GM21529 (cell line): Measurements from ENCODE around the gene DRAXIN.

Source experiments
- ATAC-seq: cut with Tn5 transposase; IDR thresholded peaks from one replicate; pipeline ENCODE4 v1.9.1; 2021; ENCODE audit not compliant: unreplicated experiment

The DRAXIN gene

GRCh38 chr1:11707621-11708276, 16.2 kb downstream of the DRAXIN start:
- no peak for ATAC-seq

GRCh38 chr1:11708554-11709350, 17.2 kb downstream of the DRAXIN start:
- no peak for ATAC-seq

- no peak for ATAC-seq
These were observed 20.0 kb downstream of the DRAXIN start for GRCh38 chr1:11711490-11711889.

- ATAC-seq: no peak
These were observed 20.8 kb downstream of the DRAXIN start for GRCh38 chr1:11712285-11712684.

- ATAC-seq: no peak
These were observed 21.6 kb downstream of the DRAXIN start for GRCh38 chr1:11713095-11713494.

- ATAC-seq: no peak
These were observed 23.5 kb downstream of the DRAXIN start for GRCh38 chr1:11714831-11715575.

- peak; percentile 69 for ATAC-seq
These were observed 28.0 kb downstream of the DRAXIN start for GRCh38 chr1:11719313-11720032.

- no peak for ATAC-seq
These were observed 28.5 kb downstream of the DRAXIN start for GRCh38 chr1:11720033-11720376.

- ATAC-seq: no peak
These were observed 29.0 kb downstream of the DRAXIN start for GRCh38 chr1:11720525-11720924.

GRCh38 chr1:11721311-11721710, 29.8 kb downstream of the DRAXIN start:
- ATAC-seq: no peak

GRCh38 chr1:11722538-11722937, 31.0 kb downstream of the DRAXIN start:
- no peak for ATAC-seq

GRCh38 chr1:11725616-11726015, 34.1 kb downstream of the DRAXIN start:
- ATAC-seq: no peak

- ATAC-seq: no peak
These were observed 35.6 kb downstream of the DRAXIN start for GRCh38 chr1:11727119-11727518.

GRCh38 chr1:11728126-11728806, 36.8 kb downstream of the DRAXIN start:
- no peak for ATAC-seq

GRCh38 chr1:11729155-11729497, 37.6 kb downstream of the DRAXIN start:
- no peak for ATAC-seq

GRCh38 chr1:11729498-11730428, 38.3 kb downstream of the DRAXIN start:
- no peak for ATAC-seq

- ATAC-seq: peak; percentile 62
These were observed 39.0 kb downstream of the DRAXIN start for GRCh38 chr1:11730429-11730891.

GRCh38 chr1:11731691-11732283, 40.3 kb downstream of the DRAXIN start:
- ATAC-seq: no peak

GRCh38 chr1:11733306-11733705, 41.8 kb downstream of the DRAXIN start:
- no peak for ATAC-seq
